B cell (primary cell): Measurements from ENCODE around the gene SYMPK.

Experiments
- EZH2 ChIP-seq: IDR thresholded peaks from 2 replicates; pipeline ENCODE4 v1.6.1; 2012; ENCODE audit warnings: borderline replicate concordance, low read depth, mild to moderate bottlenecking, moderate library complexity, low read length; ENCODE audit not compliant: insufficient read depth, poor library complexity, severe bottlenecking
- TF ChIP-seq, protein P1 (sequence below): fragments of 200-600 bp; IDR thresholded peaks from one replicate; pipeline ENCODE4 v1.8.0; 2022; ENCODE audit warnings: antibody characterized with exemption, mild to moderate bottlenecking

DNA sequence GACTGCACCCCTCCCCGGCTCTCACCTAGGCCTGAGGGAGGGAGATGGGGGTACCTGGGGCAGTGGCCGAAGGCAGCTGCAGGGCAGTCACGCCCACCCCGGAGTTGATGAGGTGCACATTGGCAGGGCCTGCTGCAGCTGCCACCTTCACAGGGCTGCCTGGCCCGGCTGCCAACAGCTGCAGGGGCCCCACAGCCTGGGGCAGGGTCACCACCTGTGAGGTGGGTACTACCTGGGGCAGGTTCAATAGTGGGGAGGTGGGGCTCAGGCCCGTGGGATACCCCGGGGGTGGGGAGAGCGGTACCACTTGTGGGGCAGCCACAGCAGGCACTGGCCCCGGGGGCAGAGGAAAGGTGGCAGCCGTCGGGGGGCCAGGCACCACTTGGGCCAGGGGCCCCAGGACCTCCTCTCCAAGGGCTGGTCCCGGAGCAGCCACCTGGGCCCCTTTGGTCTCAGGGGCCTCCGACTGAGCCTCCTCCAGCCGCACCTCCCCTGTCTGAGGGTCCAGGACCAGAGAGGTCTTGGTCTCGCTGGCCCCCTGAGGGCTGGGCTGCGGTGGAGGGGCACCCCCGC is 96.6 kb downstream of the SYMPK start:
- TF ChIP-seq EZH2, result no peak
- TF ChIP-seq, protein P1, sequence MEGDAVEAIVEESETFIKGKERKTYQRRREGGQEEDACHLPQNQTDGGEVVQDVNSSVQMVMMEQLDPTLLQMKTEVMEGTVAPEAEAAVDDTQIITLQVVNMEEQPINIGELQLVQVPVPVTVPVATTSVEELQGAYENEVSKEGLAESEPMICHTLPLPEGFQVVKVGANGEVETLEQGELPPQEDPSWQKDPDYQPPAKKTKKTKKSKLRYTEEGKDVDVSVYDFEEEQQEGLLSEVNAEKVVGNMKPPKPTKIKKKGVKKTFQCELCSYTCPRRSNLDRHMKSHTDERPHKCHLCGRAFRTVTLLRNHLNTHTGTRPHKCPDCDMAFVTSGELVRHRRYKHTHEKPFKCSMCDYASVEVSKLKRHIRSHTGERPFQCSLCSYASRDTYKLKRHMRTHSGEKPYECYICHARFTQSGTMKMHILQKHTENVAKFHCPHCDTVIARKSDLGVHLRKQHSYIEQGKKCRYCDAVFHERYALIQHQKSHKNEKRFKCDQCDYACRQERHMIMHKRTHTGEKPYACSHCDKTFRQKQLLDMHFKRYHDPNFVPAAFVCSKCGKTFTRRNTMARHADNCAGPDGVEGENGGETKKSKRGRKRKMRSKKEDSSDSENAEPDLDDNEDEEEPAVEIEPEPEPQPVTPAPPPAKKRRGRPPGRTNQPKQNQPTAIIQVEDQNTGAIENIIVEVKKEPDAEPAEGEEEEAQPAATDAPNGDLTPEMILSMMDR, result no peak
